Activated CD4-positive, alpha-beta T cell treated with anti-CD3 and anti-CD28 coated beads, Interleukin-2, amount 50 U/mL, for 16 hours (primary cell): ENCODE measurements around the gene KLHL29.

Experiments used
- DNase-seq: peaks from one replicate; pipeline ENCODE4 v3.0.0-alpha.2; 2020

KLHL29 gene

GRCh38 chr2:23621616-23622015, 236.6 kb downstream of the KLHL29 start:
- no peak for DNase-seq

GRCh38 chr2:23622466-23622865, 237.5 kb downstream of the KLHL29 start:
- DNase-seq = no peak

- no peak for DNase-seq
Measured at GRCh38 chr2:23622966-23623675, 238.1 kb downstream of the KLHL29 start.

GRCh38 chr2:23624378-23624777, 239.4 kb downstream of the KLHL29 start:
- peak; percentile 21 for DNase-seq

- DNase-seq = no peak
Measured at GRCh38 chr2:23624915-23625314, 239.9 kb downstream of the KLHL29 start.

GRCh38 chr2:23625726-23626125, 240.7 kb downstream of the KLHL29 start:
- no peak for DNase-seq

- no peak for DNase-seq
Measured at GRCh38 chr2:23626701-23627230, 241.8 kb downstream of the KLHL29 start.

GRCh38 chr2:23627236-23628009, 242.4 kb downstream of the KLHL29 start:
- no peak for DNase-seq

GRCh38 chr2:23628926-23629771, 244.2 kb downstream of the KLHL29 start:
- DNase-seq = no peak

GRCh38 chr2:23629772-23630480, 244.9 kb downstream of the KLHL29 start:
- no peak for DNase-seq

- no peak for DNase-seq
Measured at GRCh38 chr2:23630961-23631360, 246.0 kb downstream of the KLHL29 start.

GRCh38 chr2:23631389-23631788, 246.4 kb downstream of the KLHL29 start:
- DNase-seq = no peak

GRCh38 chr2:23632386-23632785, 247.4 kb downstream of the KLHL29 start:
- no peak for DNase-seq

GRCh38 chr2:23632831-23633395, 247.9 kb downstream of the KLHL29 start:
- DNase-seq = no peak

GRCh38 chr2:23633966-23634365, 249.0 kb downstream of the KLHL29 start:
- no peak for DNase-seq

- DNase-seq = no peak
Measured at GRCh38 chr2:23635442-23636340, 250.7 kb downstream of the KLHL29 start.

GRCh38 chr2:23636426-23636825, 251.4 kb downstream of the KLHL29 start:
- no peak for DNase-seq

- no peak for DNase-seq
Measured at GRCh38 chr2:23637011-23637778, 252.2 kb downstream of the KLHL29 start.

GRCh38 chr2:23639406-23639982, 254.5 kb downstream of the KLHL29 start:
- DNase-seq = peak; percentile 38

- DNase-seq = no peak
Measured at GRCh38 chr2:23640711-23641110, 255.7 kb downstream of the KLHL29 start.
